Body of pancreas (tissue), 4 donors: ENCODE data around the gene USP15. TPM values are rescaled to one million over a fixed set of nuclear protein-coding genes. Genes with fewer than 3 reads are reported as not detected.

Source experiments
- ATAC-seq: fragments of 150-250 bp; one replicate; pipeline ENCODE4 v1.9.1; 2016
- DNase-seq, 4 donors: peaks; one replicate each; pipeline ENCODE4 v3.0.0-alpha.2; 2019
- H3K27ac ChIP-seq, 4 donors: fragments of 200-600 bp; sonication (generic); 1 replicate in 3 of 4; 2 replicates in 1 of 4; pipeline versions ENCODE4 v1.5.1 to v1.6.1; 2016 to 2019; ENCODE audit warnings: mild to moderate bottlenecking in 1 of 4, mixed read lengths in 1 of 4, moderate library complexity in 1 of 4
- H3K27me3 ChIP-seq, 2 donors: fragments of 200-600 bp; sonication (generic); one replicate each; pipeline ENCODE4 v1.6.0; 2016; ENCODE audit warnings: mild to moderate bottlenecking in 1 of 2
- H3K36me3 ChIP-seq, 2 donors: fragments of 200-600 bp; sonication (generic); replicated peaks in 1 of 2; 2 replicates each; pipeline ENCODE4 v1.5.1; 2016; ENCODE audit warnings: low read depth in 2 of 2; ENCODE audit not compliant: insufficient read depth in 1 of 2
- H3K4me1 ChIP-seq: fragments of 200-600 bp; sonication (generic); one replicate; pipeline ENCODE4 v1.6.0; 2016
- H3K4me3 ChIP-seq, 2 donors: fragments of 200-600 bp; sonication (generic); 1 replicate in 1 of 2; 2 replicates in 1 of 2; pipeline ENCODE4 v1.5.1; 2016 to 2019
- H3K9me3 ChIP-seq, 3 donors: fragments of 200-600 bp; sonication (generic); 1 replicate in 2 of 3; 2 replicates in 1 of 3; pipeline ENCODE4 v1.5.1; 2016
- POLR2A ChIP-seq, 3 donors: fragments of 450-650 bp; IDR thresholded peaks; one replicate each; pipeline ENCODE4 v1.6.1; 2016; ENCODE audit warnings: antibody characterized with exemption in 3 of 3, mild to moderate bottlenecking in 2 of 3
- WGBS, 2 donors: methylation state at CpG; one replicate each; pipeline ENCODE4 v1.1.5; 2017; 5-methylcytosine and 5-hydroxymethylcytosine counted together
- intact Hi-C: fragments of 100-400 bp; cut with DNase I; formaldehyde crosslinking; loops from one replicate; pipeline ENCODE4 v1.15.1; 2023
- total RNA-seq, 2 donors: library from RNA; depleted of rRNA; stranded (reverse); fragments of >200 nt; gene quantifications; one replicate each; pipeline ENCODE4 v1.1.0, GENCODE V29; 2016
- TF ChIP-seq, protein P1 (sequence below), 7 experiments: fragments of 450-650 bp in 4 of 7; fragments of 200-600 bp in 3 of 7; sonication (generic) in 3 of 7; IDR thresholded peaks; one replicate each; pipeline ENCODE4 v1.5.1; 2016 to 2019; ENCODE audit warnings: antibody characterized with exemption in 7 of 7

Gene USP15
- total RNA-seq, 2 donors from 2014 or later, result 47.5 to 57.4 TPM

DNA sequence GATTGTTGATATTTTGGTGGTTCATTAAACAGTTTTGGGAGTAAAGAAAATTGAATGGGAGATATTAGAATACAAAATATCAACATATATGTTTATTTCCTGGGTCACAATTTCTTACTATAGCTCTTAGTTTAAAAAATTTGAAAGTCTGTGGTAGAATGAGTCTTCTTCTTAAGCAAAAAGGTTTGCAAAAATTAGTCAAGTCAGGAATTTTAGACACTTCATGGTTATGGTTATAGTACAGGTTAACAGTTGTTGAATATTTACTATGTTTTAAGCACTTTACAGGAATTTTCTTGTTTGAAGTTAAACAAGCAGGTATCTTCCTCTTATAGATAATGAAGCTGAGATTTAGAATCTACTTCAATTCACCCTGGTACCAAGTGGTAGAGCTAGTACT, 56.8 kb downstream of the USP15 start:
- no peak for DNase-seq
- no peak overlapping the region for H3K27ac ChIP-seq
- H3K36me3 ChIP-seq, result peaks cover 3 to 4% of the 10 kb centered on the region in 2 donors
- no peak for ATAC-seq
- H3K4me3 ChIP-seq, result no peak overlapping the region
- TF ChIP-seq POLR2A (IDR thresholded peaks at IDR 0.05), result no peak
- TF ChIP-seq, protein P1, sequence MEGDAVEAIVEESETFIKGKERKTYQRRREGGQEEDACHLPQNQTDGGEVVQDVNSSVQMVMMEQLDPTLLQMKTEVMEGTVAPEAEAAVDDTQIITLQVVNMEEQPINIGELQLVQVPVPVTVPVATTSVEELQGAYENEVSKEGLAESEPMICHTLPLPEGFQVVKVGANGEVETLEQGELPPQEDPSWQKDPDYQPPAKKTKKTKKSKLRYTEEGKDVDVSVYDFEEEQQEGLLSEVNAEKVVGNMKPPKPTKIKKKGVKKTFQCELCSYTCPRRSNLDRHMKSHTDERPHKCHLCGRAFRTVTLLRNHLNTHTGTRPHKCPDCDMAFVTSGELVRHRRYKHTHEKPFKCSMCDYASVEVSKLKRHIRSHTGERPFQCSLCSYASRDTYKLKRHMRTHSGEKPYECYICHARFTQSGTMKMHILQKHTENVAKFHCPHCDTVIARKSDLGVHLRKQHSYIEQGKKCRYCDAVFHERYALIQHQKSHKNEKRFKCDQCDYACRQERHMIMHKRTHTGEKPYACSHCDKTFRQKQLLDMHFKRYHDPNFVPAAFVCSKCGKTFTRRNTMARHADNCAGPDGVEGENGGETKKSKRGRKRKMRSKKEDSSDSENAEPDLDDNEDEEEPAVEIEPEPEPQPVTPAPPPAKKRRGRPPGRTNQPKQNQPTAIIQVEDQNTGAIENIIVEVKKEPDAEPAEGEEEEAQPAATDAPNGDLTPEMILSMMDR (IDR thresholded peaks at IDR 0.05), result no peak
- H3K9me3 ChIP-seq, result no peaks in the 10 kb centered on the region
- no peaks in the 10 kb centered on the region for H3K4me1 ChIP-seq
- no peaks in the 10 kb centered on the region for H3K27me3 ChIP-seq
- intact Hi-C loops, result no loop called here

DNA sequence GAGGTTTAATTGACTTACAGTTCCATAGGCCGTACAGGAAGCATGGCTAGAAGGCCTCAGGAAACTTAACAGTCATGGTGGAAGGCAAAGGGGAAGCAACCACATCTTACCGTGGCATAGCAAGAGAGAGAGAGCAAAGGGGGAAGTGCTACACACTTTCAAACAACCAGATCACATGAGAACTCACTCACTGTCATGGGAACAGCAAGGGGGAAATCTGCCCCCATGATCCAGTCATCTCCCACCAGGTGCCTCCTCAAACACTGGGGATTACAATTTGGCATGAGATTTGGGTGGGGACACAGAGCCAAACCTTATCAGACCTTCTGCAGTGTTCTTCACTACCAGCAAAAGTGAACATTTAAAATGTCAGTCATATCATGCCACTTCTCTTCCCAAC, 58.9 kb downstream of the USP15 start:
- intact Hi-C loops, result no loop called here
- 88 to 95% methylated on average over 2 of the region's 2 CpGs for WGBS, 2 donors
- no peak for ATAC-seq

DNA sequence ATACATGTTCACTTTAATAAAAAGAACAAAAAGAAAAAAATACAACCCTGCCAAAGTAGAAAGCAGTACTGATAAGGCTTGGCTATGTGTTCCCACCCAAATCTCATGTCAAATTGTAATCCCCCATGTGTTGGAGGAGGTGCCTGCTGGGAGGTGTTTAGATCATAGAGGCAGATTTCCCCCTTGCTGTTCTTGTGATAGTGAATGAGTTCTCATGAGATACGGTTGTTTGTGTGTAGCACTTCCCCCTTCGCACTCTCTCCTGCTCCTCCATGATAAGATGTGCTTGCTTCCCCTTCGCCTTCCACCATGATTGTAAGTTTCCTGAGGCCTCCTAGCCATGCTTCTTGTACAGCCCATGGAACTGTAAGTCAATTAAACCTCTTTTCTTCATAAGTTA, 59.9 kb downstream of the USP15 start:
- DNase-seq (no peak), ATAC-seq (no peak)
- H3K27me3 ChIP-seq, result no peaks in the 10 kb centered on the region
- WGBS, 2 donors, result 87 to 94% methylated on average over 3 of the region's 3 CpGs
- no peak overlapping the region for H3K4me3 ChIP-seq
- H3K9me3 ChIP-seq, result no peaks in the 10 kb centered on the region
- H3K27ac ChIP-seq, result no peak overlapping the region
- intact Hi-C loops, result no loop called here
- no peaks in the 10 kb centered on the region for H3K4me1 ChIP-seq
- no peak for TF ChIP-seq POLR2A (IDR thresholded peaks at IDR 0.05)
- TF ChIP-seq, protein P1 (IDR thresholded peaks at IDR 0.05), result no peak
- H3K36me3 ChIP-seq, result peaks cover 4 to 11% of the 10 kb centered on the region in 2 donors

More for the DNA sequence above, 58.9 kb downstream of the USP15 start:
- no peaks in the 10 kb centered on the region for H3K9me3 ChIP-seq
- H3K36me3 ChIP-seq, result peaks cover 4 to 11% of the 10 kb centered on the region in 2 donors
- H3K4me1 ChIP-seq, result no peaks in the 10 kb centered on the region
- H3K27ac ChIP-seq, result no peak overlapping the region
- no peak for DNase-seq
- H3K4me3 ChIP-seq, result no peak overlapping the region
- H3K27me3 ChIP-seq, result no peaks in the 10 kb centered on the region
- TF ChIP-seq POLR2A (IDR thresholded peaks at IDR 0.05), result no peak
- TF ChIP-seq, protein P1 (IDR thresholded peaks at IDR 0.05), result no peak

DNA sequence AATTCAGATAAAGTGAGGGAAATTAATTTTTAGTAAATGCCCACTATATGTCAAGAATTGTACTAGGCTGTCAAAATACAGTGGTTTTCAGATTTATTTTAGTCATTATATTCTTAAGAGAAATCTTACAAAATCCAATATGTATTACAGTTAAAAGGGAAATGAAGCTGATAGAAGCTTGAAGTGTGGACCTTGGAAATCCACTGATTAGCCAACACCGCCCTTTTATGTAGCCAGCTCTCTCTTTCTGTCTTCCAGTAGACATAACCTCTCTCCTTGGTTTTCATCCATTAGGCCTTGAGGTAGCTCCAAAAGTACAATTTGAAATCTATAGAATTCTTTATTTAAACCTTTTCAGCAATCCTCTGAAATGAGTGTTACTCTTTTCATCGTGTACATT, 63.2 kb downstream of the USP15 start:
- intact Hi-C loops, result no loop called here
- DNase-seq (no peak), ATAC-seq (no peak)
- no peak for TF ChIP-seq POLR2A (IDR thresholded peaks at IDR 0.05)
- TF ChIP-seq, protein P1 (IDR thresholded peaks at IDR 0.05), result no peak
- H3K4me1 ChIP-seq, result no peaks in the 10 kb centered on the region
- H3K36me3 ChIP-seq, result peaks cover 4 to 11% of the 10 kb centered on the region in 2 donors
- WGBS, 2 donors, result 93 to 94% methylated on average over 2 of the region's 2 CpGs
- no peak overlapping the region for H3K27ac ChIP-seq
- H3K4me3 ChIP-seq, result no peak overlapping the region
- H3K27me3 ChIP-seq, result no peaks in the 10 kb centered on the region
- no peaks in the 10 kb centered on the region for H3K9me3 ChIP-seq

DNA sequence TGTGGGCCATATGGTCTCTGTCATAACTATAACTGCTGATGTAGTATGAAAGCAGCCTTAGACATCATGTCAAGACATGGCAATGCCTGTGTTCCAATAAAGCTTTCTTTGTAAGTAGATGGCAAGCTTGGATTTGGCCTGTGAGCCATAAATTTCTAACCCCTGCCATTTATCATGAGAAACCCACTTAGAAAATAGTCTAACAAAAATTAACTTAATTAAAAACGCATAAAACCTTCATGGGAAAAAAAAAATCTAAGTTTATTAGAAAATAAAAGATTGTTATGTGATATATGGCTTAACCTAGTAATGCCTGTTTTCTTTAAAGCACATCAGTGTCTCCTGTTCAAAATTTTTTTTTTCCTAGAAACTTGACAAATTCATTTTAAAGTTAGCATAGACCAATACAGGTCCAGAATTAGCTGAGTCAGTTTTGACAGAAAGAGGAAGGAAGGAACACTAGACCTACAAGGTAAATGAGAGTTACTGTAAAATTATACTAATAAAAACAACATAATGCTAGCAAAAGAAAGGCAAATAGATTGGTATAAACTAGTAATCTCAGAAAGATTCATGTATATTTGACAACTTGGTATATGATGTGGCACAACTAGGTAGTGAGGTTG, 68.2 kb downstream of the USP15 start:
- ATAC-seq (no peak), DNase-seq (no peak)
- H3K9me3 ChIP-seq, result no peaks in the 10 kb centered on the region
- no peaks in the 10 kb centered on the region for H3K36me3 ChIP-seq
- H3K4me1 ChIP-seq, result no peaks in the 10 kb centered on the region
- no peak overlapping the region for H3K27ac ChIP-seq
- no peaks in the 10 kb centered on the region for H3K27me3 ChIP-seq
- TF ChIP-seq, protein P1 (IDR thresholded peaks at IDR 0.05), result no peak
- no peak for TF ChIP-seq POLR2A (IDR thresholded peaks at IDR 0.05)
- H3K4me3 ChIP-seq, result no peak overlapping the region
- 76 to 91% methylated on average over 1 of the region's 1 CpG for whole genome bisulfite sequencing, 2 donors
- intact Hi-C loops, result no loop called here
